GM18870 (cell line): ENCODE results near the gene PRG2.
A peak's percentile ranks its signal among the peaks of the same experiment; 100 is the strongest.
"Not testable (repeated sequence)": the region's sequence is repeated elsewhere in the genome, so short reads cannot be mapped to it uniquely, and the experiment has no call there.

ENCODE experiments used
- ATAC-seq: cut with Tn5 transposase; IDR thresholded peaks from one replicate; pipeline ENCODE4 v1.9.1; 2021; ENCODE audit warnings: moderate library complexity; ENCODE audit not compliant: unreplicated experiment

The PRG2 gene

GRCh38 chr11:57348636-57349313 is 41.7 kb downstream of the PRG2 start:
- no peak for ATAC-seq

- no peak for ATAC-seq
Observed at GRCh38 chr11:57348052-57348451, 42.4 kb downstream of the PRG2 start.

GRCh38 chr11:57347336-57347735 is 43.1 kb downstream of the PRG2 start:
- ATAC-seq, result no peak

- ATAC-seq, result peak; percentile 60
Observed at GRCh38 chr11:57345555-57346211, 44.8 kb downstream of the PRG2 start.

GRCh38 chr11:57344826-57345225 is 45.6 kb downstream of the PRG2 start:
- ATAC-seq, result no peak

GRCh38 chr11:57343825-57344224 is 46.6 kb downstream of the PRG2 start:
- no peak for ATAC-seq

- ATAC-seq, result no peak
Observed at GRCh38 chr11:57342702-57343101, 47.7 kb downstream of the PRG2 start.

- no peak for ATAC-seq
Observed at GRCh38 chr11:57341250-57341808, 49.1 kb downstream of the PRG2 start.

- ATAC-seq, result no peak
Observed at GRCh38 chr11:57340039-57340615, 50.3 kb downstream of the PRG2 start.

- ATAC-seq, result no peak
Observed at GRCh38 chr11:57339328-57339727, 51.1 kb downstream of the PRG2 start.

GRCh38 chr11:57338142-57338541 is 52.3 kb downstream of the PRG2 start, which contains the start of gene P2RX3:
Gene P2RX3 (plus strand): TSS chr11:57338352. CDS start chr11:57338551, 199 bp downstream.
- no peak for ATAC-seq

- not testable (repeated sequence) for ATAC-seq
Observed at GRCh38 chr11:57336856-57337255, 53.6 kb downstream of the PRG2 start.
